C4-2B (cell line): ENCODE results near the gene LATS1.

Experiments
- ZFX ChIP-seq: fragments of 450-650 bp; IDR thresholded peaks from 2 replicates; pipeline ENCODE4 v1.6.1; 2017
- TF ChIP-seq, protein P1 (sequence below): fragments of 450-650 bp; conservative IDR thresholded peaks from 2 replicates; pipeline ENCODE4 v1.5.1; 2017; ENCODE audit warnings: mild to moderate bottlenecking

DNA sequence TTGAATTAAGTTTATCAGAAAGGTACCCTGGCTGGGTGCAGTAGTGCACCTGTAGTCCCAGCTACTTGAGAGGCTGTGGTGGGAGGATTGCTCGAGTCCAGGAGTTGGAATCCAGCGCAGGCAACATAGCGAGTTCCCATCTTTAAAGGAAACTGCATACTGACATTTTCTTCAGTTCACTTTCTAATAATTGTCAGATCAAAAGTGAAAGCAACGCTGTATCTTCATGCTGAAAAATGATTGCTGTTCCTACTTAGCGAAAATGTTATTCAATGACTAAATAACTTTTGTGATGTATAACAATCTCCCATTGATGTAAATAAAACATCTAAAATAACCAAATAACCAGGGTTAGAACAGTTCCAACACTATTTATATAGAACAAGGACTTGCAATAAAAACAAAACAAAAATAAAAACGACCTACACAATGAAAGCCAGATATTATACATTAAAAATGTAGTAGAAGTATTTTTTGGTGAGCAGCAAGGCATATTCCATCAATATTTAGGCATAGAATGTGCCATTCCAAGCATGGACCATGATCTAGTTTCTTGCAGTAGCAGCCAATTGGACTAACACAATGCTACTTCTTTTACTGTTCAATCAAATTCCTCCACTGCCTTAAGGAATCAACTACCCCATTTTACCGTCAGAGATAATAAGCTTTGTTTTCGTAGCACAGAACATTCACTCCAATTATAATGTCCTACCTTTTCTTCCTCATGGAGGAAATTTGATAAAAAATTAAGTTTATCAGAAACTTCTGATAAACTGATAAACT is 1.5 kb downstream of the LATS1 start:
- TF ChIP-seq, protein P1, sequence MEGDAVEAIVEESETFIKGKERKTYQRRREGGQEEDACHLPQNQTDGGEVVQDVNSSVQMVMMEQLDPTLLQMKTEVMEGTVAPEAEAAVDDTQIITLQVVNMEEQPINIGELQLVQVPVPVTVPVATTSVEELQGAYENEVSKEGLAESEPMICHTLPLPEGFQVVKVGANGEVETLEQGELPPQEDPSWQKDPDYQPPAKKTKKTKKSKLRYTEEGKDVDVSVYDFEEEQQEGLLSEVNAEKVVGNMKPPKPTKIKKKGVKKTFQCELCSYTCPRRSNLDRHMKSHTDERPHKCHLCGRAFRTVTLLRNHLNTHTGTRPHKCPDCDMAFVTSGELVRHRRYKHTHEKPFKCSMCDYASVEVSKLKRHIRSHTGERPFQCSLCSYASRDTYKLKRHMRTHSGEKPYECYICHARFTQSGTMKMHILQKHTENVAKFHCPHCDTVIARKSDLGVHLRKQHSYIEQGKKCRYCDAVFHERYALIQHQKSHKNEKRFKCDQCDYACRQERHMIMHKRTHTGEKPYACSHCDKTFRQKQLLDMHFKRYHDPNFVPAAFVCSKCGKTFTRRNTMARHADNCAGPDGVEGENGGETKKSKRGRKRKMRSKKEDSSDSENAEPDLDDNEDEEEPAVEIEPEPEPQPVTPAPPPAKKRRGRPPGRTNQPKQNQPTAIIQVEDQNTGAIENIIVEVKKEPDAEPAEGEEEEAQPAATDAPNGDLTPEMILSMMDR, result no peak
- TF ChIP-seq ZFX, result no peak
